Stimulated activated CD8-positive, alpha-beta memory T cell treated with anti-CD3 and anti-CD28 coated beads, Interleukin-15, amount 100 ng/mL, for 1 hour (primary cell): ENCODE results near the gene RER1.

ENCODE experiments used
- DNase-seq: peaks from one replicate; pipeline ENCODE4 v3.0.0-alpha.2; 2020; ENCODE audit warnings: low read depth

Gene RER1

GRCh38 chr1:2446861-2447260, 55.2 kb downstream of the RER1 start:
- DNase-seq, result no peak

- DNase-seq, result no peak
Observed at GRCh38 chr1:2447276-2448097, 55.8 kb downstream of the RER1 start.

- no peak for DNase-seq
Observed at GRCh38 chr1:2448098-2448445, 56.4 kb downstream of the RER1 start.

GRCh38 chr1:2449636-2450454, 58.2 kb downstream of the RER1 start:
- no peak for DNase-seq

GRCh38 chr1:2451741-2452140, 60.1 kb downstream of the RER1 start:
- no peak for DNase-seq

- no peak for DNase-seq
Observed at GRCh38 chr1:2452201-2452931, 60.7 kb downstream of the RER1 start.

GRCh38 chr1:2452932-2453315, 61.3 kb downstream of the RER1 start:
- no peak for DNase-seq

- no peak for DNase-seq
Observed at GRCh38 chr1:2454227-2454626, 62.6 kb downstream of the RER1 start.
